Vagina (tissue), 2 donors: ENCODE data around the gene ZNF580. TPM values are rescaled to one million over a fixed set of nuclear protein-coding genes. Genes with fewer than 3 reads are reported as not detected.

Experiments
- DNase-seq, 2 donors: peaks; one replicate each; pipeline ENCODE4 v3.0.0-alpha.2; 2017; ENCODE audit errors: extremely low spot score in 2 of 2
- H3K27ac ChIP-seq: fragments of 200-600 bp; sonication (generic); one replicate; pipeline ENCODE4 v1.5.1; 2019
- H3K27me3 ChIP-seq: fragments of 200-600 bp; sonication (generic); one replicate; pipeline ENCODE4 v1.5.1; 2019
- H3K36me3 ChIP-seq, 2 donors: fragments of 200-600 bp; sonication (generic); one replicate each; pipeline ENCODE4 v1.5.1; 2017 to 2019
- H3K4me1 ChIP-seq: fragments of 200-600 bp; sonication (generic); one replicate; pipeline ENCODE4 v1.5.1; 2019
- H3K4me3 ChIP-seq, 2 donors: fragments of 200-600 bp; sonication (generic); 1 replicate in 1 of 2; 2 replicates in 1 of 2; pipeline ENCODE4 v1.5.1; 2016 to 2019
- H3K9me3 ChIP-seq: fragments of 200-600 bp; sonication (generic); one replicate; pipeline ENCODE4 v1.5.1; 2019
- CTCF ChIP-seq, 3 experiments: fragments of 450-650 bp in 2 of 3; fragments of 200-600 bp in 1 of 3; sonication (generic) in 1 of 3; IDR thresholded peaks; one replicate each; pipeline ENCODE4 v1.5.1; 2017 to 2019; ENCODE audit warnings: antibody characterized with exemption in 3 of 3, mild to moderate bottlenecking in 2 of 3, moderate library complexity in 2 of 3
- POLR2A ChIP-seq, 2 donors: fragments of 450-650 bp; IDR thresholded peaks; one replicate each; pipeline ENCODE4 v1.6.1; 2017; ENCODE audit warnings: antibody characterized with exemption in 2 of 2, mild to moderate bottlenecking in 2 of 2, moderate library complexity in 2 of 2
- POLR2AphosphoS5 ChIP-seq, 2 donors: sonication (generic); formaldehyde crosslinking; IDR thresholded peaks; one replicate each; pipeline ENCODE4 v1.9.0; 2017; ENCODE audit warnings: antibody characterized with exemption in 2 of 2, mild to moderate bottlenecking in 2 of 2, low read depth in 1 of 2; ENCODE audit not compliant: insufficient read depth in 1 of 2
- intact Hi-C: fragments of 100-400 bp; cut with DNase I; formaldehyde crosslinking; loops from one replicate; pipeline ENCODE4 v1.15.1; 2023
- total RNA-seq: library from RNA; depleted of rRNA; stranded (reverse); fragments of >200 nt; gene quantifications from one replicate; pipeline ENCODE4 v1.2.3, GENCODE V29; 2016

ZNF580 gene
- total RNA-seq, 1 donor from 2014 or later: 30.9 TPM

DNA sequence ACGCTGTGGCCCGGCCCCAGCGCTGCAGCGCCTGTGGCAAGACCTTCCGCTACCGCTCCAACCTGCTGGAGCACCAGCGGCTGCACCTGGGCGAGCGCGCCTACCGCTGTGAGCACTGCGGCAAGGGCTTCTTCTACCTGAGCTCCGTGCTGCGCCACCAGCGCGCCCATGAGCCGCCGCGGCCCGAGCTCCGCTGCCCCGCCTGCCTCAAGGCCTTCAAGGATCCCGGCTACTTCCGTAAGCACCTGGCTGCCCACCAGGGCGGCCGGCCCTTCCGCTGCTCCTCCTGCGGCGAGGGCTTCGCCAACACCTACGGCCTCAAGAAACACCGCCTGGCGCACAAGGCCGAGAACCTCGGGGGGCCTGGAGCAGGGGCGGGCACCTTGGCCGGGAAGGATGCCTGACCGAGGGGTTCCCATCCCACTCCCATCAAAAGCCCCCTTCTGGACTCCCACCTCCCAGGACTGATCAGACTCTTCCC lies 24.4 kb upstream of the ZNF580 start:
- Histone ChIP-seq H3K27ac (no peak overlapping the region), H3K4me3 (no peak overlapping the region), H3K27me3 (no peaks in the 10 kb centered on the region), H3K4me1 (peaks cover 5% of the 10 kb centered on the region), H3K9me3 (no peaks in the 10 kb centered on the region), H3K36me3 (peaks cover 0 to 24% of the 10 kb centered on the region in 2 donors)
- DNase-seq: no peak
- no peak for TF ChIP-seq CTCF (IDR thresholded peaks at IDR 0.05)
- no peak for TF ChIP-seq POLR2A (IDR thresholded peaks at IDR 0.05)
- no peak for TF ChIP-seq POLR2AphosphoS5 (IDR thresholded peaks at IDR 0.05; ENCODE audit: insufficient read depth in 1 of 2, low read depth in 1 of 2)
- intact Hi-C loops: no loop called here

DNA sequence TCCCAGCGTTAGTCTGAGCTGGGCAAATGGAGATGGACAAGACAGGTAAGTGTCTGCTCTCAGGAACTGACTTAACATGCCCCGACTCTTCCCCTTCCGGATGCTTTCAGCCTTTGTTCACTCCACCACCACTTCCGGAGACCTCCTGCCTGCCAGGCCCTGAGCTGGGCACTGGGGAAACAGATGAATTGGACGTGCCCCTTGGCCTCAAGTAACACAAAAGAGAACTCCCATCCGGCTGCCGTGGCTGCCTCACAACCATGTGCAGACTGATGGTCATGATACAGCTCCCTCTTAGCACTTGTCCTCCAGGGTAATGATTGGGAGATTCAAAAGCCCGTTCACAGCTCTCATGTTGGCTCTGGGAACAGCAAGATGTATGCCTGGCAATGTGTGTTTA lies 23.4 kb upstream of the ZNF580 start:
- peaks cover 0 to 24% of the 10 kb centered on the region in 2 donors for H3K36me3 ChIP-seq
- H3K27ac ChIP-seq: no peak overlapping the region
- H3K9me3 ChIP-seq: no peaks in the 10 kb centered on the region
- intact Hi-C loops: no loop called here
- no peaks in the 10 kb centered on the region for H3K27me3 ChIP-seq
- DNase-seq: no peak
- no peak overlapping the region for H3K4me3 ChIP-seq
- H3K4me1 ChIP-seq: no peaks in the 10 kb centered on the region
- no peak for TF ChIP-seq POLR2A (IDR thresholded peaks at IDR 0.05)
- TF ChIP-seq CTCF (IDR thresholded peaks at IDR 0.05): no peak
- no peak for TF ChIP-seq POLR2AphosphoS5 (IDR thresholded peaks at IDR 0.05; ENCODE audit: insufficient read depth in 1 of 2, low read depth in 1 of 2)

- peaks cover 0 to 24% of the 10 kb centered on the region in 2 donors for H3K36me3 ChIP-seq
- peaks cover under 1% of the 10 kb centered on the region for H3K4me1 ChIP-seq
- H3K4me3 ChIP-seq: no peak overlapping the region
- intact Hi-C loops: no loop called here
- H3K9me3 ChIP-seq: no peaks in the 10 kb centered on the region
- no peaks in the 10 kb centered on the region for H3K27me3 ChIP-seq
- no peak overlapping the region for H3K27ac ChIP-seq
- DNase-seq: no peak
- TF ChIP-seq CTCF (IDR thresholded peaks at IDR 0.05) (no peak), POLR2AphosphoS5 (IDR thresholded peaks at IDR 0.05; ENCODE audit: insufficient read depth in 1 of 2, low read depth in 1 of 2) (no peak), POLR2A (IDR thresholded peaks at IDR 0.05) (no peak)
These were observed 22.4 kb upstream of the ZNF580 start for GRCh38 chr19:55618426-55618825.

- intact Hi-C loops: no loop called here
These were observed 21.5 kb upstream of the ZNF580 start for GRCh38 chr19:55619286-55619685.

More at GRCh38 chr19:55619286-55619685, 21.5 kb upstream of the ZNF580 start:
- Histone ChIP-seq H3K36me3 (peaks cover 0 to 24% of the 10 kb centered on the region in 2 donors), H3K9me3 (no peaks in the 10 kb centered on the region), H3K27ac (no peak overlapping the region), H3K4me1 (peaks cover 7% of the 10 kb centered on the region), H3K27me3 (no peaks in the 10 kb centered on the region), H3K4me3 (no peak overlapping the region)
- TF ChIP-seq POLR2AphosphoS5 (IDR thresholded peaks at IDR 0.05; ENCODE audit: insufficient read depth in 1 of 2, low read depth in 1 of 2): no peak
- no peak for TF ChIP-seq POLR2A (IDR thresholded peaks at IDR 0.05)
- no peak for TF ChIP-seq CTCF (IDR thresholded peaks at IDR 0.05)
- DNase-seq: no peak
